Activated CD4-positive, CD25-positive, alpha-beta regulatory T cell treated with anti-CD3 and anti-CD28 coated beads, Interleukin-2, amount 50 U/mL, for 72 hours (primary cell): ENCODE measurements around the gene SSC5D.
"Not testable (repeated sequence)": the region's sequence is repeated elsewhere in the genome, so short reads cannot be mapped to it uniquely, and the experiment has no call there.

Source experiments
- DNase-seq: peaks from one replicate; pipeline ENCODE4 v3.0.0; 2021

SSC5D gene

GRCh38 chr19:55508120-55508519 is 19.9 kb downstream of the SSC5D start:
- no peak for DNase-seq

- peak; percentile 96 for DNase-seq
Measured at GRCh38 chr19:55516878-55517620, 28.8 kb downstream of the SSC5D start.

- no peak for DNase-seq
Measured at GRCh38 chr19:55519451-55520311, 31.4 kb downstream of the SSC5D start.

DNA sequence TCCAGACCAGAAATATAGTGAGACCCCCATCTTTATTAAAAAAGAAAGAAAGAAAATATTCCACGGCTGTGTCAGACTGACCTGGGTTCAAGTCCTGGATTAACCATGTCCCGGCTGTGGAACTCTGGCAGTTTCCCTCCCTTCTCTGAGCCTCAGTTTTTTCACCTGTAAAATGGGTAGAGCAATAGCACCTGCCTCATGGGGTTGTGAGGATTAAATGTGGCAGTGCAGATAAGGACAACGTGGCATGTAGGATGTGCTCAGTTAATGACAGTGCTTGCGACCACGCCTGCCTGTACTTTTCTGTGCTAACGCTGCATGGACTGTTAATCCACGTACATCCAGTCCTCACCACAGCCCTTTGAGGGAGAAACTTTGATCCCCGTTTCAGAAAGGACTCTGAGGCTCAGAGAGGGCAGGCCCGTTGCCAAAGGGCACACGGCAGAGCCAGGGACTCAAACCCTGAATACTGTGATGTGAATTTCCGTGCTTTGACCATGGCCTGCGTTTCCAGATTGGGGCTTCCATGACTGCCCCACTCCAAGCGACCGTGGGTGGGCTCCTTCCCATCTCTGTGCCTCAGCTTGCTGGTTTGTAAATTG is 32.6 kb downstream of the SSC5D start:
- DNase-seq: no peak

- DNase-seq: no peak
Measured at GRCh38 chr19:55525289-55526101, 37.3 kb downstream of the SSC5D start.

GRCh38 chr19:55526216-55527196 is 38.3 kb downstream of the SSC5D start:
- DNase-seq: no peak

DNA sequence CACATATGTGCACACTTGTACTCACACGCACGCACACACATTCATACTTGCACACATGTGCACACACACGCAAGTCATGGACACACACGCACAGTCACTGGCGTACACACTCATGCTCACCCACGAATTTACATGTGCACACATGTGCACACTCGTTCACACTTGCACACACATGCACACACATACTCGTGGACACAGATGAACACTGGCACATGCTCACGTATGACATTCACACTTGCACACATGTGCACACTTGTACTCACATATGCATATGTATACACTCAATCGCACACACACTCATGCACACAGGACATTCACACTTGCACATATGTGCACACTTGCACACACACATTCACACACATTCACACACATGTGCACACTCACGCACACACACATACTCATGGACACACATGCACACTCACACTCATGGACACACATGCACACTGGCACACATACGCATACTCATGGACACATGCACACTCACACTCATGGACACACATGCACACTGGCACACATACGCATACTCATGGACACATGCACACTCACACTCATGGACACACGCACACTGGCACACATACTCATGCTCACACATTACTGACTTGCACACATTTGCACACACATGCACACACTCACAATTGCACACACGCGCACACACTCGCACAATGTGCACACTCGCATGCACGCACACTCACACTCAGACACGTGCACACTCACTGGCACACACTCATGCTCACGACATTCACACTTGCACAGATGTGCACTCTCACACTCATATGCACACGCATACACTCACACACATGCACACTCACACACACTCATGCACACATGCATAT is 39.2 kb downstream of the SSC5D start:
- no peak for DNase-seq

DNA sequence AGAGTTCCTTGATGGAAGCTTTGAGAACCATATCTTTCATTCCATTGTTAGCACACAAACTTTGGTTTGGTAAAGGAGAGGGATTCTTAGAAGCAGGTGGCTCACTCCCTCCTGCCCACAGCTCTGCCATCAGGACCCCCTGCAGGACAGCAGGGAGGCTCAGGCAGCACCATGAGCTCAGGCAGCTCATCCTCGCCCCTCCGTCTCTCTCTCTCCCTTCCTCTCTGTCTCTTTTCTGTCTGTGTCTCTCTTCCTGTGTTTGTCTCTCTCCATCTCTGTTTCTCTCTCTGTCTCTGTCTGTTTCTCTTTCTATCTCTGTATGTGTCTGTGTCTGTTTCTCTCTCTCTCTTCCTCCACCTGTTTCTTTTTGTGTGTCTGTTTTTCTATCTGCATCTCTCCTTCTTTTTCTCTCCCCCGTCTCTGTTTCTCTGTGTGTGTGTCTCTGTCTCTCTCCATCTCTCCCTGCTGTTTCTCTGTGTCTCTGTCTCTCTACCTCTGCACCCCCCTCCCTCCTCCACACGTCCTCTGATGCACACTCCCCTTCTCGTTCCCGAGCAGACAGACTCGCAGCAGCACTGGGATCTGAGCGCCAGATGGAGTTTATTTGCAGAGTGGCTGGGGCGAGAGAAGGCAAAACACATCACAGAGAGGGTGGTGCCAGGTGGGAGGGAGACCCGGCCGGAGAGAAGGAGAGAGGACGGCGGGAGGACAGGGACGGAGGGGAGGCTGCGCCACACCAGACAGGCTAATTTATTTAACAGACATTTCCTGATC is 40.0 kb downstream of the SSC5D start:
- DNase-seq: no peak

DNA sequence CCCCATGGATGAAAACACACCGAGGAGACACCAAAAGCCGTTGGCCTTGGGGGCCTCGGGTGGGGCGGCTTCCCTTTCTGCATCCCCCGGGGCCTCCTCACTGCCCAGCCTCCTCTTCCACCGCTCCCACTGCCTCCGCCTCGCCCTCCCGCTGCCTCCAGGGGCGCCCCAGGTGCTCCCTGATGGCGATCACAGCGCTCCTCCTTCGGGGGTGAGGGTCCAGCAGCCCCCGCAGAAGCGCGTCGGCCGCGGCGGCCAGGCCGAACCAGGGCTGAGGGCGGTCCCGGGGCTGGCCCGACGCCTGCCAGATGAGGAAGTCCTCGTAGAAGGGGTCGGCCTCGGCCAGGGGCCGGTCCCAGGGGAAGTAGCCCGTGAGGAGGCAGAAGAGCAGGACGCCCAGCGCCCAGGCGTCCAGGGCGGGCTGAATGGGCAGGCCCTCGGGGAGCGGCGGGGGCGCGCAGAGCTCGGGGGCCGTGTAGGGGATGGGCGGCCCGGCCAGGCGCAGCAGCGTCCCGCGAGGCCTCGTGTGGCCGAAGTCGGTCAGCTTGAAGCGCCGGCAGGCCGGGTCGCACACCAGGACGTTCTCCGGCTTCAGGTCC is 41.5 kb downstream of the SSC5D start:
- DNase-seq: no peak

- DNase-seq: no peak
Measured at GRCh38 chr19:55530996-55531395, 42.8 kb downstream of the SSC5D start.

GRCh38 chr19:55534280-55534679 is 46.0 kb downstream of the SSC5D start:
- DNase-seq: not testable (repeated sequence)

DNA sequence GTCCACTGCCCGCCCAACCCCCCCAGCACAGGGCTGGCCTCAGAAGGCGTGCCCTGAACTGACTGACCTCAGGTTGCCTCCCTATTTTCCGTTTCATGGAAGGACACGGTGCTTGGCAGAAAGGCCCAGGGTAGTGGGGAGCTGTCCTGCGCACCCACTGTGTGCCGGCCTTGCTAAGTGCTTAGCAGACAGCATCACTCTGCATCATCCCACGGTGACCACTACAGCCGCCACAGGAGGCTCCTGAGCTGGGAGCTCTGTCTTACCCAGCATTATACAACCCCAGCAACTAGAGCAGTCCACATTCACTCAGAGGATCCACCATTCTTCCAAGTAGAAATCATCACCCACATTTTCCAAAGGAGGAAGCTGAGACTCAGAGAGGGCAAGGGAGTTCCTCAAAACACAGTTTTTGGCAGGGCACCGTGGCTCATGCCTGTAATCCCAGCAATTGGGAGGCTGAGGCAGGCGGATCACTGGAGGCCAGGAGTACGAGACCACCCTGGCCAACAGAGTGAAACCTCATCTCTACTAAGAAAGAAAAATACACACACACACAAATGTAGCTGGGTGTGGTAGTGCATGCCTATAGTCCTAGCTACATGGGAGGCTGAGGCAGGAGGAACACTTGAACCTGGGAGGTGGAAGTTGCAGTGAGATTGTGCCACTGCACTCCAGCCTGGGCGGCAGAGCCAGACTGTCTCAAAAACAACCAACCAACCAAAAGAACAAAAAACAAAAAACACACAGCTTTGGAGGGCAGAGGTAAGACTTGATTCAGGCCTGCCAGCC is 47.1 kb downstream of the SSC5D start:
- DNase-seq: no peak

DNA sequence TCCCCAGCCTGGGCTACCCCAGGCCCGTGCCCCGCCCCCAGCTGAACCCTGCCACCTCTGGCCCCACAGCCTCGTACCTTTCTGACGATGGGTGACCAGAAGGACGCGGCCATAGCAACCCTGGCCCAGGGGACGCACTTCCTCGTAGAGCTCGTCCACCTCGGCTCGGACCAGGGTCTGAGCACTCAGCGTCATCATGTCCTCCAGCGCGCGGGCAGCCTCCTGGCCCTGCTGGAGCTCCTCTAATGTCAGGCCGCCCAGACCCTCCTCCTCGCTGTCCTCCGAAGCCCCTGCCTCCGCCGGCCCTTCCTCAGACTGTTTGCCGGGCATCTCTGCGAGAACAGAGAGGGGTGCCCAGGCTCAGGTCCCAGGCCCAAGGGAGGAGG is 47.7 kb downstream of the SSC5D start:
- no peak for DNase-seq

DNA sequence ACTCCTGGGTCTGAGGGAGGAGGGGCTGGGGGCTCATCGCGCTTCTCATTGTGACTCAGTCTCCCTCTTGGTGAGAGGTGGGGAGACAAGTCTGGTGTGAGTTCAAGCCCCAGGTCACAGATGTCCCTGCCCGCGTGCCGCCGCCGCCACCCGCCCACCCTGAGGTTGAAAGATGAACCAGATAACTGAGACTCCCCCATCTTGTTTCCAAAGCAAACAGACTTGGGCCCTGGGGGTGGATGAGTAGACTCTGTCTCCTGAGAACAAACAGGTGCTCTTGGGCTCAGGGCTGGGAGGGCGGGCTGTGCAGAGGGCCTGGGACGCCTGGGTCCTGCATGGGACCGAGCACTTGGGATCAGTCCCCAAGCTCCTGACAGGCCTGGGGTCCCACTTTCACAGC is 48.1 kb downstream of the SSC5D start:
- no peak for DNase-seq

GRCh38 chr19:55536951-55537740 is 48.9 kb downstream of the SSC5D start, which contains the start of gene SBK2:
SBK2 (minus strand) TSS chr19:55537133; CDS start chr19:55536294, 839 bp downstream.
- DNase-seq: no peak

DNA sequence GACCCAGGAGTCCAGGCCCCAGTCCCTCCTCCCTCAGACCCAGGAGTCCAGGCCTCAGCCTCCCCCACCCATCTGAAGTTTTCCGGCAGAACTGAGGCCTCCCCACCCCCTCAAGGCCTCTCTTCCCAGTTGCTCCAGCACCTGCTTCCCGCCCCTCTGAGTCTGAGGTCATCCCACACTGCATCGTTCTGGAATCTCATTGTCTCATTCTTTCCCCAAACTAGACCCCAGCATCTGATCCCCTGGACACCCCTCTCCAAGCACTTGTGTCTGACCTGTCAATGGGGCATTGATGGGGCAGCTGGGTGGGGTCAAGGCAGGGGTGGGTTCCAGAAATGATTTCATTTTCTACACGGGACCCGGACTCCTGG is 49.5 kb downstream of the SSC5D start:
- DNase-seq: no peak

- no peak for DNase-seq
Measured at GRCh38 chr19:55538132-55538531, 49.9 kb downstream of the SSC5D start.
